Stimulated activated CD4-positive, alpha-beta T cell treated with anti-CD3 and anti-CD28 coated beads, Interleukin-1b, Interleukin-23, amount 100 ng/mL, for 4 hours (primary cell): Measurements from ENCODE around the gene C1orf232.

Source experiments
- DNase-seq, 2 donors: peaks; one replicate each; pipeline ENCODE4 v3.0.0-alpha.2; 2020; ENCODE audit warnings: low read depth in 2 of 2

The C1orf232 gene

GRCh38 chr1:26156285-26157038 is 12.3 kb downstream of the C1orf232 start:
- no peak for DNase-seq

GRCh38 chr1:26155370-26156284 is 13.1 kb downstream of the C1orf232 start:
- no peak for DNase-seq

- DNase-seq, result no peak
These were observed 14.0 kb downstream of the C1orf232 start for GRCh38 chr1:26154750-26155149.

GRCh38 chr1:26153966-26154532 is 14.7 kb downstream of the C1orf232 start:
- DNase-seq, result no peak

- DNase-seq, result no peak
These were observed 19.9 kb downstream of the C1orf232 start for GRCh38 chr1:26148887-26149286.

GRCh38 chr1:26145960-26146294 is 22.8 kb downstream of the C1orf232 start:
- DNase-seq, result no peak

GRCh38 chr1:26145041-26145959 is 23.5 kb downstream of the C1orf232 start:
- peak; percentile 51 to 75 for DNase-seq

- DNase-seq, result no peak
These were observed 26.6 kb downstream of the C1orf232 start for GRCh38 chr1:26142159-26142558.

GRCh38 chr1:26138974-26139558 is 29.7 kb downstream of the C1orf232 start:
- DNase-seq, result no peak

- no peak for DNase-seq
These were observed 34.3 kb downstream of the C1orf232 start for GRCh38 chr1:26134466-26134865.

- no peak for DNase-seq
These were observed 36.0 kb downstream of the C1orf232 start for GRCh38 chr1:26132834-26133167.

GRCh38 chr1:26132128-26132833 is 36.5 kb downstream of the C1orf232 start:
- no peak for DNase-seq

GRCh38 chr1:26130695-26131094 is 38.1 kb downstream of the C1orf232 start:
- DNase-seq, result no peak

- DNase-seq, result no peak
These were observed 39.0 kb downstream of the C1orf232 start for GRCh38 chr1:26129778-26130177.

- DNase-seq, result no peak
These were observed 41.3 kb downstream of the C1orf232 start for GRCh38 chr1:26127235-26128163.

GRCh38 chr1:26126321-26127084 is 42.3 kb downstream of the C1orf232 start:
- peak in 1 of 2 donors; percentile 33 for DNase-seq

- DNase-seq, result no peak
These were observed 42.8 kb downstream of the C1orf232 start for GRCh38 chr1:26125946-26126320.

- DNase-seq, result no peak
These were observed 43.4 kb downstream of the C1orf232 start for GRCh38 chr1:26125382-26125781.
